Anterior cingulate cortex (tissue), 58 donors: ENCODE data around the gene PAPPA2.

ENCODE experiments used
- DNase-seq, 58 donors: peaks; one replicate each; lab custom pipeline; 2025; lab: John Stamatoyannopoulos, UW

PAPPA2 gene

DNA sequence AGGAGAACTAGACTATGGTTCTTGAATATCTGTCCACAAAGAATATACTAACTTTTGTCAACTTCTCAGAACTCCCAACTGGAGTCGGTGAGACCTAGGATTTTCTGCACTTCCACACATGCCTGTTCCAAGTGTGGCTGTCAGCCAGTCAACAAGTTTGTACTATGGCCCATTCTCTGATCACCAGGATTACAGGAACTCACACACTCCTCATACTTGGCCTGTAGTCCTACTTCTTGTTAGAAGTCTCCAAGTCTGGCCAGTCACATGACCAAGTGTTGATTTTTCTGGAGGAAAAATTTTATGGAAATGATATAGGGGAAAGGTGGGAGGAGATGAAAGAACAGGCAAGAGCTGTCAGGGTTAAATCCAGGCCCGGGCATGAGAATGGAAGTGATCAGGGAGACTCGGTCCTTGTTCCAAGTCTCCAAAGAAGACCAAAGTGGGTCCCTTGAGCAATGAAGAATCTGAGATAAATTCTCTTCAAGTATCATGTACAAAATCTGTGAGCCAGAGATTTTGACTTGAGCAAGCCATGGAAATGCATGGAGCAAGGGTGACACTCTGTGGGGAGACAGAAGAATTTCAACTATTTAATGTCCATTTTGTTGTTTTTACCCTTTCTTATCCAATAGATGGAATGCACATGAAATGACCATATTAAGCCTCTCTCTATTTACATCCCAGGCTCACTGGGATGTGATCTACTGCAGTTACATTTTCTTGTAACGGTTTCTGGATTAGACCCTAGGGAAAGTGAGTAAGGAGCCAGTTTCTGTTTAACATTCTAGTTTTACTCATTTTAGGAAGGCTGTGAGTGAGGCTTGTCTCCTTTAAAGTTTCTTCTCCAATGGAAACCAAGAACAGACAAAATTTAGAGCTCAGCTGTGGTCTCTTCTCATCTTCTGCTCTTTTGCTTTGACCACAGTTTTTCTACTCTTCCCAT lies 380.6 kb downstream of the PAPPA2 start:
- peak in 20 of 58 donors; percentile 0 to 34 (median 8) for DNase-seq

DNA sequence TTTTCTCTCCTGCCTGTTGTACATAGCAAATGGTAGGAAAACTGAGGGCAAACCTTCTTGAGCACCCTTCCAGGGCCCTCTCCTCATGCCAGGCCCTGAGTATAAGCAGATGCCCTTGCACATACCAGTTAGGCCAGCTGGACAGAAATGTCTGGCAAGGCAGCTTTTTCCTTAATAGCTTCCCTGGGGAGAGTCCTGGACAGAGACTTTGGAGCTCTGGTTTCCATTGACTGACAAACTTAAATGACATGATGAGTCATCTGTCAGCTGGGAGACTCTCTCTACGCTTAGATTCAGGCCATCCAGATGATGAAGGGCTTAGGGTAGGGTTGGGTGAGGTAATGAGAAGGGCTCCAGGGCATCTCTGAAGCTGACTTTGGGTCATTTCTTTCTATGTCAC lies 384.1 kb downstream of the PAPPA2 start:
- no peak for DNase-seq

DNA sequence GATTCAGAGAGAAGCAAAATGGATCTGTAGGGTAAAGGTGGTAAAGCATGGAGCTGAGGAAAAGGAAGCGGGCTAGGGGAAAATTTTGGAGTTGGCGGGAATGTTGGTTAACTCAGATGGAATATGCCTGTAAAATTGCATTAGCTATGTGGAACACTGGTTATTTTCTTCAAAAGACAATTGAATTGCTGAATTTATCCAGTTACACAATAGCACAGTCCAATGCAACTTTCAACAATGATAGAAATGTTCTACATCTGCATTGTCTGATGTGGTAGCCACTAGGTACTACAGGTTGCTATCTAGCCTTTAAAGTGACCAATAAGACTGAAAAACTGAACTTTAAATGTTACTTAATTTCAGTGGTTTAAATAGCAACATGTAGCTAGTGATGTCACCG lies 386.3 kb downstream of the PAPPA2 start:
- DNase-seq: no peak

DNA sequence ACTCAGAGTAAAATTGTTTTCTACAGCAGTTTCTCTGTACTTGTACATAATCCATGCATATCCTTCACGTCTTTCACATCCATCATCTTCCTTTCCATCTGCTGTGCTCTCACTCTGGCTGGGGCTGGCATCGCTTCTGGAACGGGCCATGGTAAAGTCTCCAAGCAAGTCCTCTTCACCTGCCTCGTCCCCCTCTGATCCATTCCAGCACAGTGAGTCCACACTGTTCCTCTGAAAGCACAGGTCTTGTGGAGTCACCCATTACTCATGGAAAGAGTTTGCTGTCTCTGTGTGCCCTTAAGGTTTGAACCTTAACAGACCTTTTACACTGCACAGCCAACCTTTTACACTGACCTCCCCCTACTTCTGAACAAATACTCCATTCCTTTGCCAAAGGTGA lies 387.9 kb downstream of the PAPPA2 start:
- DNase-seq: no peak

DNA sequence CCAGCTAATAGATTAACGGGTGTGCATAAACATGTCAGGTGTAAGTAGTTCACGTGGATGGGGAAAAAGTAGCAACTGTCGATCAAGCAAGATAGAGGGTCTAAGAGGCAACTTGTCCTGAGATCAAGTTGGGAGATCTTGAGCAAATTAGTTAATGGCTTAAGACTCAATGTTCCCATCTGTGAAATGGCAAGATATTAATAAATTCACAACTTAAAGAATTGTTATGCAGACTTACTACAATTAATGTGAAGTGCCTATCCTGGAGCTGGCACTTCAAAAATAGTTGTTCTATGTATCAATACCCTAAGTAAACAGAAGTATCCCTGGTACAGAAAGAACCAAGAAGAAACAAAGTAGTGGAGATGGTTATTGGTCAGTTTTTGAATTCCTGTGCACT lies 389.1 kb downstream of the PAPPA2 start:
- no peak for DNase-seq

DNA sequence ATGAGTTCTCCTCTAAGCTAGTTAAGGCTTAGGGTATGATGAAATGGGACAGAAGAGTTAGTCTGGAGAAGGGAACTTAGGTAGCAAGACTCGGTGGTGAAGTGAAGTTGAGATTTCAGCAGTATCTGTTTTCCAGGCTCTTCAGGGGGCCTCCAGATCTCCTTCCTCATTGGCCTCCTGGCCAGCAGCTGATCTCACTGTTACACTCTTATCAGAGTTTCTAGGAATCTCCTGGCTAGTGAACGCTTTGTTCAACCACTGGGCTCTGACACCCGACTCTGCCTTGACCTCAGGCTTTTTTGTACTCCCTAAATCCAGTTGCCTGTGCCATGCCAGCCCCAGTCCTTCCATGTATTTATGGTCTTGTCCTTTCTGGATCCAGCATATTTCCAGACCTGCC lies 390.5 kb downstream of the PAPPA2 start:
- DNase-seq: no peak

- DNase-seq: no peak
Measured at GRCh38 chr1:176854121-176854520, 391.1 kb downstream of the PAPPA2 start.

DNA sequence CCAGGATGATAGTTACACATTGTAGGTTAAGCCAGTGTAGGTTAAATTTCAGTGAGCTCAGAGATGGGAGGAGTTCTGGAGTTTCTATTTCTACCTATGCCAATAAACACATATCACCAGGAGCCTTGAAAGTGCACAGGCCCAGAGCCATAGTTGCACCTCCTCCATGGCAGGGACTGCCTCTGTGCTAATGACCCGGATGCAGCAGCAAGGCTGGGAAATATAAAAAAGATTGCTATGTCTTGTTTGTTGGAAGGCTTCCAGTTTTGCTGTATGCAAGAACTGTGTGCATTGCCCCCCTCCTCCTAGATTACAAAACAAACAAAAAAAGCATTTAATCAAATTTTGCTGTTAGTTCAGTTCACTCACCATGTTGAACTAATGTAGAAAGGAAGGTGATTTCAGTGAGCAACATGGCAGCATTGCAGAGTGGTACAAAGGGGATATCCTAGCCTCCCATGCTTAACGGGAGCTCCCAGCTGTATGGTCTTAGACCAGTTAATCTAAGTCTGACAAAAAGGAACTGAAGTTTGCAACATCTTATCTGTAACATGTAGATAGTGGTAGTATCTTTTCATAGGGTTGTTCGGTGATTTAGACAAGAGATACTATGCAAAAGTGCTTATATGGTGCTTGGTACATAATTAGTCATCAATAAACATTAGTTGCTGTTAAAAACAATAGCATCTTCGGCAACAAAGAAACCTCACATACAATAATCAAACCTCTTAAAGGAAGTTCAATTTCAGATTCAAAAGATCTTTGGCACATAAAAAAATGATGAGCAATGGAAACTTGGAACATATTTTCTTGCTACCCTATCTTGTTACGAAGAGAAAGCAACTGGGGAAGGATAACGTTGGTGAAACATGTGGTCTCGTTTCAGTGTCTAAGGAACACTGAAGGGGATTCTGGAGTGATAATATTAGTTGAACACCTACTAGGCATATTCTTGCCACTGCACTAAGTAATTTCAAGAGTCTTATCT lies 392.1 kb downstream of the PAPPA2 start:
- DNase-seq: no peak

DNA sequence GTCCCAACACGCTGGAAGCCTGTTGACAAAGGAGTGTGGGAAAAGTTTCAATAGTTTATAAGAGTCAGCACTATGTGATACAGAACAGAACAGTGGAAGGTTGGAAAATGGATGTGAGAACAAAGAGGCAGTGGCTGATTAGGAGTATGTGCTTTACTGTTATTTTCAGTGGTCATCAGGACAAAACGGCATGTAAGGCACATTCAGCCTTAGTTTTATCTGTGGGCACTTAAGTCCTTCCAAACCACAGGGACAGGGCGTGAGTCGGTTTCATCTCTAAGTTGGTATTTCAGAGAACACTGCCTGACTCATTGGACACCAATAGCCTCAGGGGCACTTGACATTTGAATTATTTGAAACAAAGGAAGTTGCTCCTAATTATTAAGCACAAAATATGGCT lies 394.7 kb downstream of the PAPPA2 start:
- DNase-seq: no peak

DNA sequence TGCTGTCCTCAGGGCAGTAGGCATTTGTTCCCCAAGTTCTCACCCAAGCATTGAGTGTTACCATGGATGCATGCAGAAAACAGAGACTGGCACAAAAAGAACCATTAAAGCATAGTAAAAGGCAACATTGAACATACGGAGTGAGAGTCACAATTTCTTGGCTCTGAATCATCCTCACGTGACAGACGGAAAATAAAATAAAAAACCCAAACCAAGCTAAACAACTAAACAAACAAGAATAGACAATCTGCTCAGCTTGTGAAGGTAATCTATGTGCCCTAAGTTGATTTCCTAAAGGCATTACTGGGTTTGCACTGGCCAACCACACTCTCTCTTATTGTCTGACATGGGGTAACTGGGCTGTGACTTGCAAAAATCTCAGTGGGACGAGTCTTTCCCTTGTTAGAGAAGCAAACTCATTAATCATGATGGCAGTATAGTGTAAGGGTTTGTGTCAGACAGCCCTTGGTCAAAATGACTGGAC lies 395.5 kb downstream of the PAPPA2 start:
- no peak for DNase-seq

DNA sequence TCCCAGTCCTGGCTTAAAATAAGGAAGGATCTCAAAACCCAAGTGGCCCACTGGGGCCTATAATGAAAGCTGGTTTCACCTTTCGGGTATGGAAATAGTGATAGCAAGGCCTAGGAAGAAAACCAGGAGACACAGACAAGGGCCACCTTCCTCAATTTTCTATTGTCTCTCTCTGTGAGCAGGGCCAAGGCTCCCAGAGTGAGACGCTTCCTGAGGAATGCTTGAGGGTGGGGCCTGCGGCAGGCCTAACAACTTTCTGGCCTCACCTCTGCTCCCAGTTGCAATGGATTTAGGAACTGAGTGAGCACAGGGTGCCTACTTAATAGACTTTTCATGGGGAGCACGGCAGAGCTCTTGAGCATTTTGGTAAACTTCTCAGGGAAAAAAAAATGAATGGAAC lies 400.6 kb downstream of the PAPPA2 start:
- DNase-seq: no peak

DNA sequence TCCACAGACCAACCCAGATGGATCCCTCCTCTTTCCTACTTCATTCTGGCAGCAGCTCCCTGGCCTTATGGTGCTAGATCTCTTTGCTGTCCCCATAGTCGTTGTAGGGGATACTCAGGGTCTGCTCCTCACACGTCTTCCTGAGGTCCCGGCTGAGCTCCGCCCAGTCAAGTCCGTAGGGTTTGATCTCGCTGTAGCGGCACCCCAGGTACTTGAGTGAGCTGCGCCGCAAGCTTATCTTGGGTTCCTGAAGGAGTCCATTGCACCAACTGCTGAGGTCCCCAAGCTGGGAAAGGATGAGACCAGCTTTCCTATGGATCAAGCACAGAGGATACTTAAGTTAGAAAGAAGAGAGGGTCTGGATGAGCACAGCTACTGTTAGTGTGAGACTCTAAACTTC lies 401.2 kb downstream of the PAPPA2 start:
- no peak for DNase-seq

DNA sequence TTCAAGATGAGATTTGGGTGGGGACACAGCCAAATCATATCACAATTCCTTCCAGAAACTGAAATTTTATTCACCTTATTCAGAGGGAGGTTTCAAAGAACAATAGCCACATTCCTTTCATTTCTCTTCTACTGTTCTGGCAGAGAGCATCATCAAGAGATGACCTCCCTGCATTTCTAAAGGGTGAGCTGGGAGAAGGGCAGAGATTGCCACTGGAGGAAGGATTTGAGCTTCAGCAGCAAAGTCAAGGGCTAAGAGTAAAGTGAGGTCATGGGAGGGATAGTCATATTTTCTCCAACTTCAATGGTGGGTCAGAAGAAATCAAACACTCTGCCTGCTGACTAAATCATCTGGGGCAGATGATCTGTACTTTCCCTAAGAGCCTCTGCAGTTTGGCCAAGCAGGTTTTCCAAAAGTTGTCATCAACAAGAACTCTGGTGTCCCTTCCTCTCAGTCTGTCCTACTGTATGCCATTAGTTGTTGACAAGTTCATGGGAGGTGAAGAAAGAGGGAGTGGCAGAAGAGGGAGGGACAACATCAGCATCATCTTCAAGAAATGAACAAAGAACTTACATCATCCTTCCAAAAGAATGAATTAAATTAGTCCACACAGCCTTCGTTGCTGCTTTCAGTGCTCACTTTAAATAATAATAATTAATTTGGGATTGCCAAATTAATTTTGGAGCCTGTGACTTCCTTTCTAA lies 403.2 kb downstream of the PAPPA2 start:
- no peak for DNase-seq

DNA sequence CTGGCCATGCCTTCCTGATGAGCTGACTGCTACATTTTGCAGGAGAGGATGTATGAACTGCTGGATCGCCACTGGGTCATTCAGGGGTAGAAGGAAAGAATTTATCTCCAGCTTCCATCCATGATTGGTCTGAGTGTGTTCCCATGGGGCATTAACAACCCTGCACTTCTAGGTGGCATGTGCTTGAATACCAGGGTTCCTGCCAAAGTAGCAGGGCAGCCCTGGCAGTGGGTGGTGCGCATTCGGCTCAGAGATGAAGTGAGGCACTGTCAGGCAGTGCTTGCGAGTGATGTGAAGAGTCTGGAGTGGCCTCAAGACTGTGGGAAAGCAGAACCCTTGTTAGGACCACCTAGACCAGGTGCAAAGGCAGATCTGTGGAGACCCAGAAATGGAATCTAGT lies 406.6 kb downstream of the PAPPA2 start:
- DNase-seq: no peak

DNA sequence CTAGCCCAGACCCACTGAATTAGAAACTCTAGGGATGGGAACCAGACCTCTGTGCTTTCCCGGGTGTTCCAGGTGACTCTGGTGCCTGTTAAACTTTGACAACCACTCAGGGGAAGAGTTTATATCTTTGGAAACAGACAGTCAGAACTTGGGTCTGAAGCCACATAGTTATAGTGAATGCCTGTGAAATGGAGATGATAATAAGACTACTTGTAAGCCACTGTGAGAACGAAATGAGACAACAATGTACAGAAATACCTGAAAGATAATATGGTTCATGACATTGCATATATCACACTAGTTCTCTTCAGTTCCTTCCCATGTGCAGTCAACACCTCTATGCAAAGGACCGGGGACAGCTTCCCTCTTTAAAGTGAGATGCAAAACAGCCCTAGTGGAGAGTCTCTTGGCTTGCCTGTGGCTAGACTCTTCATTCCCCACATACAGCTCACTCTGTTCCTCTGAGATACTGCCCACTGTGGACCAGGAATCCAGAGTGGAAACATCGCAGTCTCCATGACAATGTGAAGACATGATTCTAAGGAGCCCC lies 414.1 kb downstream of the PAPPA2 start:
- no peak for DNase-seq

DNA sequence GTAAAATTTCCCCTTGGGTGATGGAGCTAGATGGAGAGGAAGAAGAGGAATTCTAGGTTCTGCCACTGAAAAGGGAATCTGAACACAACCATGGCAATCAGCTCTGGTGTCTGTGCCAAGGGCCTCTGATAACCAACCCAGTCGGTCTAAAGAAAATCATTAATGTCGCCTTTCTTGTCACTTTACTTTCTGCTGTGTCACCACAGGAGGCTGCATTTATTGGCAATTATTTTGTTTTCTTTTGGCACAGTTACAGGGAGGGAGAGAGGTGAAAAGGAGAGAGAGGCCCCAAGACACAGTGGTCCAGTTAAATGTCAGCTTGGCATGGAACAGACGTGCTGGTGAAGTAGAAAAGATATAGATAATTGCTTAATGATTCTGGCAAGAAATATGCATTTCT lies 414.6 kb downstream of the PAPPA2 start:
- DNase-seq: no peak

DNA sequence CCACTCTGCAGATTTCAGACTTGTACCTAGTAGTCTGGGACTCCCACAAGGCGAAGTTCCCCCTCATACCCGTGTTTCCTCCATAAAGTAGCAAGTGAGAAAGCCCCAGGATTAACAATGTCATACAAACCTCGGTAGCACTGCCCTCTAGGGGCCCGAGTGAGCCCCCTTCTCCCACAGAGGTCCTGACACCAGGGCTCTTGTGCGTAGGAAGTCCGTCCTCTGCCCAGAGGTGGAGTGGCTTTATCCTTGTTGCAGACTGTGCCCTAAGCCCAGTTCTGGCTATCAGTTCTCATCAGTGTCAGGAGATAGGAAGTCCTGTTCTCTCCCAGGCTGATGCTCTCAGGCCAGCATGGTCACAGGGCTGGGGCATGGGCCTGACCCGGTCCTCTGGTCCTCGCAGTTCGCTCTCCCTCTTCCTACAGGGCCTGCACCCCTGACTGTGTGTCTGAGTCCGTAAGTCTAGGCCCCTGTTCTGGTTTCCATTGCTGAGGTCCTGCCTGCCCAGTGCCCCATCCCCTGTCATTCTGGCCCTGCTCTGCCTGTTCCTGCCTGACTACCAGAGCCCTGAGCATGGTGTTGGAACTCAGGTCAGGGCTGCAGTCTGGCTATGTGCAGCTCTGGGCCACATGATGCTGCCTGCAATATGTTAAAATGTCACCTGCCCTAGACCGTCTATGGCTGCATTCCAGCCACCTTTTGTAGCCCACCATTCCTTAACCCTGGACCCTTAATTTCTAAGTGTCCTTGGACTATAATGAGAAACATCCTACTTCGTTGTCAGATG lies 416.0 kb downstream of the PAPPA2 start:
- DNase-seq: no peak

GRCh38 chr1:176879784-176880620 lies 417.0 kb downstream of the PAPPA2 start:
- no peak for DNase-seq
